T47D (cell line): ENCODE data around the gene CHRNE.
A peak's percentile ranks its signal among the peaks of the same experiment; 100 is the strongest.
"Not testable (repeated sequence)": the region's sequence is repeated elsewhere in the genome, so short reads cannot be mapped to it uniquely, and the experiment has no call there.

ENCODE experiments used
- DNase-seq, 2 experiments: peaks; one replicate each; pipeline versions ENCODE4 v3.0.0 to v3.0.0-alpha.2; 2011 to 2012; ENCODE audit warnings: low read depth in 1 of 2, low spot score in 1 of 2
- JUND ChIP-seq: IDR thresholded peaks from 2 replicates; pipeline ENCODE4 v1.6.1; 2012; ENCODE audit warnings: low read depth
- in situ Hi-C: cut with HindIII; loops from 2 replicates; pipeline ENCODE4 v1.10.0; 2016; ENCODE audit warnings: low sequenced_read_pairs, low pct_unique_long_range_greater_than_20kb

Gene CHRNE

GRCh38 chr17:4859816-4860625 is 42.9 kb downstream of the CHRNE start:
- in situ Hi-C loops: no loop called here
- no peak for DNase-seq
- TF ChIP-seq JUND: no peak

- in situ Hi-C loops: no loop called here
- no peak for TF ChIP-seq JUND
- peak in 1 of 2 experiments; percentile 32 for DNase-seq
Observed at GRCh38 chr17:4858882-4859260, 44.0 kb downstream of the CHRNE start.

GRCh38 chr17:4858068-4858881 is 44.6 kb downstream of the CHRNE start:
- in situ Hi-C loops: no loop called here
- TF ChIP-seq JUND: no peak
- DNase-seq: no peak

GRCh38 chr17:4857347-4857746 is 45.6 kb downstream of the CHRNE start:
- in situ Hi-C loops, DNase-seq: not testable (repeated sequence)

- in situ Hi-C loops: no loop called here
- TF ChIP-seq JUND: no peak
- no peak for DNase-seq
Observed at GRCh38 chr17:4856937-4857314, 46.0 kb downstream of the CHRNE start.

GRCh38 chr17:4856271-4856936 is 46.5 kb downstream of the CHRNE start:
- no peak for DNase-seq
- in situ Hi-C loops: no loop called here
- no peak for TF ChIP-seq JUND

GRCh38 chr17:4854111-4854681 is 48.7 kb downstream of the CHRNE start:
- TF ChIP-seq JUND: no peak
- in situ Hi-C loops: no loop called here
- DNase-seq: peak in 1 of 2 experiments; percentile 7

- in situ Hi-C loops: no loop called here
- no peak for TF ChIP-seq JUND
- peak in 1 of 2 experiments; percentile 7 for DNase-seq
Observed at GRCh38 chr17:4853208-4853671, 49.7 kb downstream of the CHRNE start.

GRCh38 chr17:4852567-4853207 is 50.2 kb downstream of the CHRNE start:
- DNase-seq: peak in 1 of 2 experiments; percentile 61
- no peak for TF ChIP-seq JUND
- in situ Hi-C loops: no loop called here

- in situ Hi-C loops: no loop called here
- no peak for TF ChIP-seq JUND
- DNase-seq: no peak
Observed at GRCh38 chr17:4851084-4851483, 51.8 kb downstream of the CHRNE start.

GRCh38 chr17:4850246-4850645 is 52.7 kb downstream of the CHRNE start:
- peak in 1 of 2 experiments; percentile 45 for DNase-seq
- in situ Hi-C loops: no loop called here
- TF ChIP-seq JUND: no peak

GRCh38 chr17:4849011-4849536 is 53.8 kb downstream of the CHRNE start:
- no peak for TF ChIP-seq JUND
- in situ Hi-C loops: no loop called here
- DNase-seq: peak in 1 of 2 experiments; percentile 30
